Stimulated activated CD8-positive, alpha-beta memory T cell treated with anti-CD3 and anti-CD28 coated beads, Interleukin-15, amount 100 ng/mL, for 1 hour (primary cell): ENCODE measurements around the gene HNF4A.

ENCODE experiments used
- DNase-seq: peaks from one replicate; pipeline ENCODE4 v3.0.0-alpha.2; 2020; ENCODE audit warnings: low read depth

The HNF4A gene

GRCh38 chr20:44392776-44393607 is 37.5 kb downstream of the HNF4A start:
- no peak for DNase-seq

GRCh38 chr20:44393608-44394451 is 38.3 kb downstream of the HNF4A start:
- DNase-seq: no peak

GRCh38 chr20:44394452-44394701 is 38.9 kb downstream of the HNF4A start:
- DNase-seq: no peak

- no peak for DNase-seq
Measured at GRCh38 chr20:44394702-44395460, 39.4 kb downstream of the HNF4A start.

GRCh38 chr20:44395461-44396340 is 40.2 kb downstream of the HNF4A start:
- no peak for DNase-seq

GRCh38 chr20:44396369-44397130 is 41.1 kb downstream of the HNF4A start:
- no peak for DNase-seq

GRCh38 chr20:44398335-44398734 is 42.8 kb downstream of the HNF4A start:
- DNase-seq: no peak

GRCh38 chr20:44399446-44399845 is 43.9 kb downstream of the HNF4A start:
- DNase-seq: no peak

GRCh38 chr20:44400671-44400969 is 45.1 kb downstream of the HNF4A start:
- no peak for DNase-seq

GRCh38 chr20:44400970-44401769 is 45.7 kb downstream of the HNF4A start:
- no peak for DNase-seq

GRCh38 chr20:44401770-44402390 is 46.4 kb downstream of the HNF4A start:
- no peak for DNase-seq

- DNase-seq: no peak
Measured at GRCh38 chr20:44402391-44403193, 47.1 kb downstream of the HNF4A start.

GRCh38 chr20:44403194-44404112 is 48.0 kb downstream of the HNF4A start:
- no peak for DNase-seq

GRCh38 chr20:44404204-44405181 is 49.0 kb downstream of the HNF4A start:
- DNase-seq: no peak

GRCh38 chr20:44405257-44405656 is 49.8 kb downstream of the HNF4A start:
- DNase-seq: no peak

- DNase-seq: no peak
Measured at GRCh38 chr20:44405785-44406571, 50.5 kb downstream of the HNF4A start.
